Neural crest cell (in vitro differentiated cells): ENCODE measurements around the gene UTP4. TPM values are rescaled to one million over a fixed set of nuclear protein-coding genes. Genes with fewer than 3 reads are reported as not detected.

Experiments
- DNase-seq: peaks from one replicate; pipeline ENCODE4 v3.0.0; 2021; ENCODE audit warnings: low read depth, mixed read lengths, low spot score
- H3K27ac Mint-ChIP-seq: one replicate; pipeline ENCODE4 v1.8.0; 2021; ENCODE audit warnings: mild to moderate bottlenecking, mixed read lengths; ENCODE audit not compliant: unreplicated experiment
- H3K27me3 Mint-ChIP-seq: 2 replicates; pipeline ENCODE4 v1.8.0; 2021; ENCODE audit warnings: low read depth, mild to moderate bottlenecking, mixed read lengths
- H3K36me3 Mint-ChIP-seq: 2 replicates; pipeline ENCODE4 v1.8.0; 2021; ENCODE audit warnings: low read depth, mild to moderate bottlenecking, mixed read lengths
- H3K4me1 Mint-ChIP-seq: 2 replicates; pipeline ENCODE4 v1.8.0; 2021; ENCODE audit warnings: mixed read lengths
- H3K4me3 Mint-ChIP-seq: one replicate; pipeline ENCODE4 v1.8.0; 2021; ENCODE audit warnings: mild to moderate bottlenecking, mixed read lengths
- H3K9me3 Mint-ChIP-seq: 2 replicates; pipeline ENCODE4 v1.8.0; 2021; ENCODE audit warnings: mixed read lengths
- CTCF ChIP-seq: fragments of 200-600 bp; sonication (generic); conservative IDR thresholded peaks from 2 replicates; pipeline ENCODE4 v1.5.0; 2021; ENCODE audit warnings: antibody characterized with exemption, mild to moderate bottlenecking
- total RNA-seq: library from RNA; stranded (reverse); gene quantifications from 2 replicates; pipeline ENCODE4 v1.2.1, GENCODE V29; 2021

UTP4 gene
- total RNA-seq, 1 donor from 2014 or later: 78.5 TPM

GRCh38 chr16:69088684-69089083 is 43.8 kb upstream of the UTP4 start:
- Mint-ChIP-seq H3K4me1 (peaks cover 21% of the 10 kb centered on the region), H3K27me3 (no peaks in the 10 kb centered on the region), H3K4me3 (no peak overlapping the region), H3K9me3 (no peaks in the 10 kb centered on the region), H3K27ac (peak overlapping the region; percentile 39), H3K36me3 (no peaks in the 10 kb centered on the region)
- no peak for DNase-seq
- no peak for TF ChIP-seq CTCF

DNA sequence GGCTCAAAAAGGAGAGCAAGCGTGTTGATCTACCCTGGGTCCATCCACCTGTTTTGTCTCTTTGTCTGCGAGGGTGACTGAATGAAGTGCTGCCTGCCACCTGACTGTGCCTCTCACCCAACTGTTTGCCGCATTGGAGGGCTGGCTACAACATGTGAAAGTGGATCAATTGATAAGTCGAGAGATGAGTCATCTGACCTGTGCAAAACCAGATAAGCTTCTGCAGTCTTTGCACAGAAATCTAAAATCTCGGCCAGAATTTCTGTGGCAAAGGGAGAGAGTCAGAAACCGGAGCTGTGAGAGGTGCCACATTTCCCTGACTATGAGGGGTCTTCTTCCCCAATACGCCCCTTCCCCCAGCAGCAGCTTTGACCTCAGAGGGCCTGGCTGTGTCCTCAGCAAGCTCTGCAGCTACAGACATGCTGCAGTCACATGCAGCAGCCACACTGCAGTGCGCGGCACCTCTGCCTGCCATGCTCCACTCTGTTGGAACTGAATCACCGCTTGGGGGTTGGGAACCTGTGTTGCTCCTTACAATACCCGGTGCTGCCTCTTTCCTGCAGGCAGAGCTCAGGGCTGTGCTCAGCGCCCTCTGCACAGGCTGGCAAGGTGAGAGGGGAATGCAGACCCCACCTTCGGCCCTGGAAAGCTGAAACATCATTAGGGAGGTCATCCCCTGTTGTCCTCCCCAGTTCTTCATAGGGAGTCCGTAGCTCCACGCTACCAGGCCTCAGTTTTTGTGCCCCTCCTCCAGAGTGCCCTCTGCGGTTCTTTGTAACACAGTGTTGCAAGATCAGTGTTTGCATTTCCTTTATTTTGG is 43.1 kb upstream of the UTP4 start:
- peak overlapping the region; percentile 39 for H3K27ac Mint-ChIP-seq
- H3K27me3 Mint-ChIP-seq: no peaks in the 10 kb centered on the region
- no peaks in the 10 kb centered on the region for H3K36me3 Mint-ChIP-seq
- no peak for DNase-seq
- H3K4me3 Mint-ChIP-seq: no peak overlapping the region
- no peaks in the 10 kb centered on the region for H3K9me3 Mint-ChIP-seq
- TF ChIP-seq CTCF: no peak
- peaks cover 15% of the 10 kb centered on the region for H3K4me1 Mint-ChIP-seq

DNA sequence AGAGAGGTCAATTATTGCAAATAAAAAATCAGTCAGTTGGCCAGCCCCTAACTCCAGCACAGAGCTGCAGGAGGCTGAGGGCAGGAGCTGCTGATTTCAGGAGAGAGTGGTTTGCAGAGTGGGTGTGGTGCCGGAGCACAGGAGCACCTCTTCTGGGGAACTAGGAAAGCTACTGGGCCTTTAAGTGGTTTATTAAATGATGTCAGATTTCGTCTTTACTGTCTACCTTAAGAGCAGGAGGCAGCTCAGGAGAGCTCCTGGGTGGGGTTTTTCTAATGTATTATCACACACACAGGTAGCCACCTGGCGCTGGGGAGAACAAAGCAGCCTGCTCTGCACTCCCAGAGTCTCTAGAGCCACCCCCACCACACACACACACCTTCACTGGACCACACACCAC is 38.5 kb upstream of the UTP4 start:
- no peak for TF ChIP-seq CTCF
- H3K4me3 Mint-ChIP-seq: no peak overlapping the region
- H3K27me3 Mint-ChIP-seq: no peaks in the 10 kb centered on the region
- H3K4me1 Mint-ChIP-seq: peaks cover 7% of the 10 kb centered on the region
- no peaks in the 10 kb centered on the region for H3K36me3 Mint-ChIP-seq
- no peak for DNase-seq
- no peaks in the 10 kb centered on the region for H3K9me3 Mint-ChIP-seq
- no peak overlapping the region for H3K27ac Mint-ChIP-seq

DNA sequence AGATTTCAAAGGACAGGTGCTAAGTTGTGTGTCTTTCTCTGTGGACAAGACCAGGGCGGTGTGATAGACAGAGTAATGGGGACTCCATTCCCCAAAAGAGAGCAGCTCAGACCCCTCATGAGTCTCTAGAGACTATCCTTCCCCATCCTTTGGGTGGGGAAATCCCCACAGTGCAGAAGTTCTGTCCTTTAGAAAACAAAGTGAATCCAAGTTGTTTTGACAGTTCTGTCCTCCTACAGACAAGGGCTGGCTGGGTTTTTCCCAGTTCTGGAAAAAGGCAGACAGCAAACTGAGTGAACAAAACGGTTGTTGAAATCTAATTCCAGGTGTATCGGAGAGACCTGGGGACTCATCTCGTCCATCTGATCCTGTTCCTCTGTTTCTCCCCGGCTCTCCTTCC is 37.9 kb upstream of the UTP4 start:
- no peaks in the 10 kb centered on the region for H3K36me3 Mint-ChIP-seq
- DNase-seq: no peak
- no peaks in the 10 kb centered on the region for H3K9me3 Mint-ChIP-seq
- peaks cover 3% of the 10 kb centered on the region for H3K4me1 Mint-ChIP-seq
- H3K4me3 Mint-ChIP-seq: no peak overlapping the region
- TF ChIP-seq CTCF: no peak
- no peaks in the 10 kb centered on the region for H3K27me3 Mint-ChIP-seq
- H3K27ac Mint-ChIP-seq: no peak overlapping the region

- no peaks in the 10 kb centered on the region for H3K9me3 Mint-ChIP-seq
- H3K4me1 Mint-ChIP-seq: peaks cover 8% of the 10 kb centered on the region
- no peak for DNase-seq
- no peak overlapping the region for H3K27ac Mint-ChIP-seq
- H3K27me3 Mint-ChIP-seq: peaks cover 1% of the 10 kb centered on the region
- no peak for TF ChIP-seq CTCF
- no peak overlapping the region for H3K4me3 Mint-ChIP-seq
- H3K36me3 Mint-ChIP-seq: no peaks in the 10 kb centered on the region
These were observed 37.3 kb upstream of the UTP4 start for GRCh38 chr16:69095193-69095592.
